Uterus (tissue), 4 donors: ENCODE measurements around the gene COG3. TPM values are rescaled to one million over a fixed set of nuclear protein-coding genes. Genes with fewer than 3 reads are reported as not detected.

Experiments
- DNase-seq, 2 donors: peaks; one replicate each; pipeline ENCODE4 v3.0.0-alpha.2; 2019 to 2020
- H3K27ac ChIP-seq, 2 donors: fragments of 200-600 bp; sonication (generic); 1 replicate in 1 of 2; 2 replicates in 1 of 2; pipeline ENCODE4 v1.5.1; 2016 to 2018
- H3K27me3 ChIP-seq, 2 donors: fragments of 200-600 bp; sonication (generic); one replicate each; pipeline ENCODE4 v1.5.1; 2018 to 2019; ENCODE audit warnings: control low read depth in 1 of 2
- H3K36me3 ChIP-seq, 2 donors: fragments of 200-600 bp; sonication (generic); one replicate each; pipeline ENCODE4 v1.5.1; 2019; ENCODE audit warnings: control low read depth in 1 of 2
- H3K4me1 ChIP-seq, 2 donors: fragments of 200-600 bp; sonication (generic); one replicate each; pipeline ENCODE4 v1.5.1; 2018 to 2019; ENCODE audit warnings: control low read depth in 1 of 2
- H3K4me3 ChIP-seq, 2 donors: fragments of 200-600 bp; sonication (generic); 1 replicate in 1 of 2; 2 replicates in 1 of 2; pipeline ENCODE4 v1.5.1; 2018 to 2019; ENCODE audit warnings: mild to moderate bottlenecking in 1 of 2
- H3K9me3 ChIP-seq, 2 donors: fragments of 200-600 bp; sonication (generic); one replicate each; pipeline ENCODE4 v1.5.1; 2019; ENCODE audit warnings: control low read depth in 1 of 2
- CTCF ChIP-seq, 4 experiments: fragments of 200-600 bp in 2 of 4; fragments of 450-650 bp in 2 of 4; sonication (generic) in 2 of 4; IDR thresholded peaks; one replicate each; pipeline ENCODE4 v1.5.1; 2016 to 2019; ENCODE audit warnings: antibody characterized with exemption in 4 of 4, mild to moderate bottlenecking in 2 of 4, moderate library complexity in 1 of 4
- POLR2A ChIP-seq, 2 donors: fragments of 450-650 bp; IDR thresholded peaks; one replicate each; pipeline ENCODE4 v1.6.1; 2016; ENCODE audit warnings: antibody characterized with exemption in 2 of 2, mild to moderate bottlenecking in 1 of 2, moderate library complexity in 1 of 2
- intact Hi-C: fragments of 100-400 bp; cut with DNase I; formaldehyde crosslinking; loops from one replicate; pipeline ENCODE4 v1.15.1; 2023; ENCODE audit warnings: low total_unique reads
- total RNA-seq, 4 donors: library from RNA; depleted of rRNA in 3 of 4; stranded (reverse); fragments of >200 nt in 3 of 4; gene quantifications; one replicate each; pipeline versions ENCODE4 v1.1.0 to v1.2.4, GENCODE V29; 2014 to 2023
- donor health status: DM: yes; HTN: yes; CAD: no.

Gene COG3
- total RNA-seq, 4 donors from 2014 or later, result 26.2 to 57.4 (median 36.5) TPM

GRCh38 chr13:45466359-45466758, 1.6 kb downstream of the COG3 start:
- intact Hi-C loops, result no loop called here
- H3K4me1 ChIP-seq, result peaks cover 0 to 9% of the 10 kb centered on the region in 2 donors
- H3K36me3 ChIP-seq, result no peaks in the 10 kb centered on the region
- TF ChIP-seq POLR2A (IDR thresholded peaks at IDR 0.05), result no peak
- no peak for TF ChIP-seq CTCF (IDR thresholded peaks at IDR 0.05)
- H3K27me3 ChIP-seq, result no peaks in the 10 kb centered on the region
- H3K9me3 ChIP-seq, result no peaks in the 10 kb centered on the region
- DNase-seq, result no peak
- no peak overlapping the region for H3K4me3 ChIP-seq
- H3K27ac ChIP-seq, result no peak overlapping the region

- H3K9me3 ChIP-seq, result no peaks in the 10 kb centered on the region
- no peaks in the 10 kb centered on the region for H3K27me3 ChIP-seq
- no peak overlapping the region for H3K4me3 ChIP-seq
- DNase-seq, result no peak
- H3K4me1 ChIP-seq, result peaks cover 0 to 9% of the 10 kb centered on the region in 2 donors
- H3K36me3 ChIP-seq, result no peaks in the 10 kb centered on the region
- intact Hi-C loops, result no loop called here
- H3K27ac ChIP-seq, result no peak overlapping the region
- TF ChIP-seq POLR2A (IDR thresholded peaks at IDR 0.05) (no peak), CTCF (IDR thresholded peaks at IDR 0.05) (no peak)
These were observed 3.9 kb downstream of the COG3 start for GRCh38 chr13:45468635-45469034.

GRCh38 chr13:45472171-45472705, 7.5 kb downstream of the COG3 start:
- Histone ChIP-seq H3K36me3 (no peaks in the 10 kb centered on the region), H3K9me3 (no peaks in the 10 kb centered on the region), H3K27me3 (no peaks in the 10 kb centered on the region), H3K4me3 (no peak overlapping the region), H3K27ac (no peak overlapping the region), H3K4me1 (peaks cover 0 to 4% of the 10 kb centered on the region in 2 donors)
- TF ChIP-seq POLR2A (IDR thresholded peaks at IDR 0.05), result no peak
- TF ChIP-seq CTCF (IDR thresholded peaks at IDR 0.05), result no peak
- intact Hi-C loops, result no loop called here
- no peak for DNase-seq

GRCh38 chr13:45473627-45474026, 8.9 kb downstream of the COG3 start:
- Histone ChIP-seq H3K27ac (no peak overlapping the region), H3K4me3 (no peak overlapping the region), H3K4me1 (no peaks in the 10 kb centered on the region), H3K36me3 (no peaks in the 10 kb centered on the region), H3K27me3 (no peaks in the 10 kb centered on the region), H3K9me3 (no peaks in the 10 kb centered on the region)
- no peak for DNase-seq
- no peak for TF ChIP-seq CTCF (IDR thresholded peaks at IDR 0.05)
- TF ChIP-seq POLR2A (IDR thresholded peaks at IDR 0.05), result no peak
- intact Hi-C loops, result no loop called here

- Histone ChIP-seq H3K27ac (no peak overlapping the region), H3K27me3 (no peaks in the 10 kb centered on the region), H3K4me3 (no peak overlapping the region), H3K9me3 (no peaks in the 10 kb centered on the region), H3K36me3 (no peaks in the 10 kb centered on the region), H3K4me1 (no peaks in the 10 kb centered on the region)
- TF ChIP-seq CTCF (IDR thresholded peaks at IDR 0.05) (no peak), POLR2A (IDR thresholded peaks at IDR 0.05) (no peak)
- no peak for DNase-seq
- intact Hi-C loops, result no loop called here
These were observed 10.1 kb downstream of the COG3 start for GRCh38 chr13:45474584-45475454.
